Ectodermal cell (in vitro differentiated cells): ENCODE measurements around the gene TBC1D30.

Experiments used
- H3K27ac ChIP-seq: 2 replicates; pipeline ENCODE4 v1.7.0; 2013; ENCODE audit warnings: mild to moderate bottlenecking, low read depth, low read length; ENCODE audit not compliant: insufficient read depth, poor library complexity, severe bottlenecking
- H3K27me3 ChIP-seq: 2 replicates; pipeline ENCODE4 v1.7.0; 2013; ENCODE audit warnings: mild to moderate bottlenecking, low read length; ENCODE audit not compliant: insufficient read depth, control insufficient read depth, poor library complexity, severe bottlenecking
- H3K36me3 ChIP-seq: one replicate; pipeline ENCODE4 v1.7.0; 2013; ENCODE audit warnings: low read length; ENCODE audit not compliant: control insufficient read depth, insufficient read depth
- H3K4me1 ChIP-seq: one replicate; pipeline ENCODE4 v1.7.0; 2013; ENCODE audit warnings: low read length; ENCODE audit not compliant: control insufficient read depth, insufficient read depth
- H3K4me3 ChIP-seq: 2 replicates; pipeline ENCODE4 v1.7.0; 2013; ENCODE audit warnings: low read depth, low read length, control low read depth; ENCODE audit not compliant: insufficient read depth
- H3K9me3 ChIP-seq: 2 replicates; pipeline ENCODE4 v1.7.0; 2013; ENCODE audit warnings: mild to moderate bottlenecking, low read length, moderate library complexity; ENCODE audit not compliant: control insufficient read depth
- WGBS, 2 experiments: methylation state at CpG; one replicate each; pipeline ENCODE4 v1.1.7; 2013; ENCODE audit warnings: missing lambda C conversion rate in 2 of 2; 5-methylcytosine and 5-hydroxymethylcytosine counted together

Gene TBC1D30

GRCh38 chr12:64884728-64885127 is 60.3 kb downstream of the TBC1D30 start:
- Histone ChIP-seq H3K27me3 (no peaks in the 10 kb centered on the region), H3K4me3 (no peak overlapping the region), H3K27ac (no peak overlapping the region), H3K4me1 (no peaks in the 10 kb centered on the region), H3K36me3 (no peaks in the 10 kb centered on the region), H3K9me3 (no peaks in the 10 kb centered on the region)
- WGBS, 2 experiments = 94 to 96% methylated on average over 3 of the region's 3 CpGs

- H3K4me3 ChIP-seq = no peak overlapping the region
- H3K4me1 ChIP-seq = no peaks in the 10 kb centered on the region
- no peak overlapping the region for H3K27ac ChIP-seq
- H3K9me3 ChIP-seq = no peaks in the 10 kb centered on the region
- H3K27me3 ChIP-seq = no peaks in the 10 kb centered on the region
- no peaks in the 10 kb centered on the region for H3K36me3 ChIP-seq
- 70 to 75% methylated on average over 11 of the region's 11 CpGs for WGBS, 2 experiments
Measured at GRCh38 chr12:64889434-64890216, 65.2 kb downstream of the TBC1D30 start.

GRCh38 chr12:64890873-64891468 is 66.5 kb downstream of the TBC1D30 start:
- Histone ChIP-seq H3K36me3 (no peaks in the 10 kb centered on the region), H3K4me1 (no peaks in the 10 kb centered on the region), H3K9me3 (no peaks in the 10 kb centered on the region), H3K27me3 (no peaks in the 10 kb centered on the region), H3K4me3 (no peak overlapping the region), H3K27ac (no peak overlapping the region)
- 62 to 65% methylated on average over 6 of the region's 6 CpGs for WGBS, 2 experiments

- 63 to 68% methylated on average over 1 of the region's 1 CpG for WGBS, 2 experiments
- Histone ChIP-seq H3K4me1 (no peaks in the 10 kb centered on the region), H3K27ac (no peak overlapping the region), H3K36me3 (no peaks in the 10 kb centered on the region), H3K9me3 (no peaks in the 10 kb centered on the region), H3K27me3 (no peaks in the 10 kb centered on the region), H3K4me3 (no peak overlapping the region)
Measured at GRCh38 chr12:64891629-64892028, 67.2 kb downstream of the TBC1D30 start.

GRCh38 chr12:64892561-64892960 is 68.1 kb downstream of the TBC1D30 start:
- H3K4me1 ChIP-seq = no peaks in the 10 kb centered on the region
- no peak overlapping the region for H3K4me3 ChIP-seq
- H3K27ac ChIP-seq = no peak overlapping the region
- H3K9me3 ChIP-seq = no peaks in the 10 kb centered on the region
- H3K27me3 ChIP-seq = no peaks in the 10 kb centered on the region
- whole genome bisulfite sequencing, 2 experiments = 92% methylated on average over 3 of the region's 4 CpGs
- H3K36me3 ChIP-seq = no peaks in the 10 kb centered on the region

- H3K9me3 ChIP-seq = no peaks in the 10 kb centered on the region
- no peaks in the 10 kb centered on the region for H3K36me3 ChIP-seq
- no peak overlapping the region for H3K4me3 ChIP-seq
- H3K27me3 ChIP-seq = no peaks in the 10 kb centered on the region
- 88 to 95% methylated on average over 4 of the region's 4 CpGs for WGBS, 2 experiments
- H3K4me1 ChIP-seq = no peaks in the 10 kb centered on the region
- no peak overlapping the region for H3K27ac ChIP-seq
Measured at GRCh38 chr12:64893961-64894360, 69.5 kb downstream of the TBC1D30 start.

DNA sequence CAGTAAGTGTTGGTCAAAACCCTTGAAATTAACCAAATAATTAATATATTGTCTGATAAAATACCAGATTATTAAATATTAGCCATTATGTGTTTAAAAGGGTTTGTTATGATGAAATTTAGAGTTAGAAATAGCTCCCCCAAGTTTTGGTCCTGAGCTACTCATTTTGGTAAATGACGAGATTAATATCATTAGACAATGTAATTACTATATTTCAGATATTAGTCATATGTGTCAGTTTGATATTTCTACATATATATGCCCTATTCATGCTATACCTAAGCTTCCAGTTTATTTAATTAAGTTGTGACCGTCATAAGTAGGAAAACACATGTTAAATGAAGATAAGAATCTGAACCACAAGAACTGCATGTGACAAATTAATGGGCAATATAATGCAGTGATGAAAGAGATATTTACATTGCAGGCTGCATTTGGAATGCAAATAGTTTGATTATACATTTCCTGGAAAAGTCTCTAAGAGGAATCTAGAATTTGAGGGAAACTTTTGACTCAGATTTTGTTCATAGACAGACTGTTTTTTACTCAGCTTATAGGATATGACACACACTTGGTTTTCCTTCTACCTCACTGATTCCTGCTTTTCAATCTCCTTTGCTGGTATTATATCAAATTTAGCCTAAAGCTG is 70.5 kb downstream of the TBC1D30 start:
- H3K27ac ChIP-seq = no peak overlapping the region
- no peaks in the 10 kb centered on the region for H3K4me1 ChIP-seq
- no peaks in the 10 kb centered on the region for H3K27me3 ChIP-seq
- no peaks in the 10 kb centered on the region for H3K9me3 ChIP-seq
- H3K36me3 ChIP-seq = no peaks in the 10 kb centered on the region
- H3K4me3 ChIP-seq = no peak overlapping the region
- 89 to 90% methylated on average over 1 of the region's 2 CpGs for WGBS, 2 experiments

DNA sequence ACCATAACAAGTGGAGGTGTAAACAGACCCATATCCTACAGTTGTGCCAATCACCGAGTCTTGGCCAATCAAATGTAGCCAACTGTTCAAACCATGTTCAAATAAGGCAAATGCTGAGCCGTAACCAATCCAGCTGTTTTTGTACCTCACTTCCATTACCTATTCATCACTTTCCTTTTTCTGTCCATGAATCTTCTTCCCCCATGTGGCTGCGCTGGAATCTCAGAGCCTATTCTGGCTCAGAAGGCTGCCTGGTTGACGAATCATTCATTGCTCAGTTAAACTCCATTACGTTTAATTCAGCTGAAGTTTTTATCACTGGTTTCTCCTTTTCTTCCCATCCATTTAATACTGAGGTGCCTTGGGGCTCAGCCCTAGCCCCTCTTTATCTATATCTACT is 71.1 kb downstream of the TBC1D30 start:
- H3K4me1 ChIP-seq = no peaks in the 10 kb centered on the region
- no peak overlapping the region for H3K4me3 ChIP-seq
- 92 to 93% methylated on average over 5 of the region's 5 CpGs for WGBS, 2 experiments
- H3K36me3 ChIP-seq = no peaks in the 10 kb centered on the region
- H3K27ac ChIP-seq = no peak overlapping the region
- no peaks in the 10 kb centered on the region for H3K9me3 ChIP-seq
- H3K27me3 ChIP-seq = no peaks in the 10 kb centered on the region

- Histone ChIP-seq H3K27ac (no peak overlapping the region), H3K4me3 (no peak overlapping the region), H3K9me3 (no peaks in the 10 kb centered on the region), H3K36me3 (no peaks in the 10 kb centered on the region), H3K27me3 (no peaks in the 10 kb centered on the region), H3K4me1 (no peaks in the 10 kb centered on the region)
- WGBS, 2 experiments = 81 to 93% methylated on average over 4 of the region's 4 CpGs
Measured at GRCh38 chr12:64900540-64900939, 76.1 kb downstream of the TBC1D30 start.

DNA sequence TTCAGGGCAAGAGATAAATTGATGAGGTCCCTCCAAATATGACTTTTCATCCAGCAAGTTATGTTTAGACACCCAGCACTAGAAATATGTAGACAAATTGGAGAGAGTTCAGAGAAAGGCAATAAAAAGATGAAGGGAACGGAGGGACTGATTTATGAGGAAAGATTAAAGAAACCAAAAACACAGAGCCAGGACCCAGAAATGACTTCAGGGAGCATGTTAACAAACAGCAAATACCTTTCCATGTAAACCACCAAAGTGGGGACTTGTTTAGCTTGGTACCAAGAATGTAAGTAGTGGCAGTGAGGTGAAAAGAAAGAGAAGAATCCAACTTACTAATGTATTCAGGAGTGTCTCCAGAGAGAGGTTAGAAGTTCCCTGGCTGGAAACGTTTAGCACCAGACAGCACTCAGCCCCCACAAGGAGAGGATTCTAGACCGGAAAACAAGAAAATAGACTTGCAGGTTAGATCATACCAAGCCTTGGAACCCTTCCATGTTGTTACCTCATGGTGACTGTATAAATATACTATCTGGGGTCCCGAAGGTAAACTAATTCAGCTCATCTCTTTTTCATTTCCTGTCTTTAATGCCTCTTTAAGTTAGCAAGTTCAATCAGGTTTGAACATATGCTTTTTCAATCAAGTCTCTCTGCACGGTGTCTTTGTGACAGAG is 79.2 kb downstream of the TBC1D30 start:
- Histone ChIP-seq H3K4me3 (no peak overlapping the region), H3K27ac (no peak overlapping the region), H3K27me3 (no peaks in the 10 kb centered on the region), H3K9me3 (no peaks in the 10 kb centered on the region), H3K36me3 (no peaks in the 10 kb centered on the region), H3K4me1 (no peaks in the 10 kb centered on the region)
- WGBS, 2 experiments = 91 to 94% methylated on average over 5 of the region's 5 CpGs
